ENCODE measurements around the gene CPNE5. TPM values are rescaled to one million over a fixed set of nuclear protein-coding genes. Genes with fewer than 3 reads are reported as not detected.
A peak's percentile ranks its signal among the peaks of the same experiment; 100 is the strongest.
"Not testable (repeated sequence)": the region's sequence is repeated elsewhere in the genome, so short reads cannot be mapped to it uniquely, and the experiment has no call there.

The CPNE5 gene
- total RNA-seq, 1 donor from 2014 or later: 0.13 TPM

GRCh38 chr6:36725581-36725980, 113.7 kb downstream of the CPNE5 start:
- Histone ChIP-seq H3K4me3 (ENCODE audit: low read depth, low read length) (no peak overlapping the region), H3K36me3 (ENCODE audit: control insufficient read depth, insufficient read depth, low read length) (no peaks in the 10 kb centered on the region), H3K27me3 (ENCODE audit: control insufficient read depth, insufficient read depth, low read length) (no peaks in the 10 kb centered on the region)
- no peak for DNase-seq (ENCODE audit: low read depth)
- TF ChIP-seq CTCF (IDR thresholded peaks at IDR 0.05; ENCODE audit: insufficient read depth, low read length, poor library complexity, severe bottlenecking): no peak

- no peaks in the 10 kb centered on the region for H3K27me3 ChIP-seq (ENCODE audit: control insufficient read depth, insufficient read depth, low read length)
- no peaks in the 10 kb centered on the region for H3K36me3 ChIP-seq (ENCODE audit: control insufficient read depth, insufficient read depth, low read length)
- peak; percentile 23 for DNase-seq (ENCODE audit: low read depth)
- no peak overlapping the region for H3K4me3 ChIP-seq (ENCODE audit: low read depth, low read length)
- peak; percentile 65 for TF ChIP-seq CTCF (IDR thresholded peaks at IDR 0.05; ENCODE audit: insufficient read depth, low read length, poor library complexity, severe bottlenecking)
Observed at GRCh38 chr6:36724514-36725390, 114.5 kb downstream of the CPNE5 start.

- DNase-seq (ENCODE audit: low read depth); H3K27me3 ChIP-seq (ENCODE audit: control insufficient read depth, insufficient read depth, low read length); H3K4me3 ChIP-seq (ENCODE audit: low read depth, low read length); H3K36me3 ChIP-seq (ENCODE audit: control insufficient read depth, insufficient read depth, low read length): not testable (repeated sequence)
Observed at GRCh38 chr6:36723992-36724391, 115.3 kb downstream of the CPNE5 start.

- H3K4me3 ChIP-seq (ENCODE audit: low read depth, low read length): no peak overlapping the region
- TF ChIP-seq CTCF (IDR thresholded peaks at IDR 0.05; ENCODE audit: insufficient read depth, low read length, poor library complexity, severe bottlenecking): no peak
- H3K36me3 ChIP-seq (ENCODE audit: control insufficient read depth, insufficient read depth, low read length): no peaks in the 10 kb centered on the region
- peaks cover 2% of the 10 kb centered on the region for H3K27me3 ChIP-seq (ENCODE audit: control insufficient read depth, insufficient read depth, low read length)
- no peak for DNase-seq (ENCODE audit: low read depth)
Observed at GRCh38 chr6:36722879-36723278, 116.4 kb downstream of the CPNE5 start.

GRCh38 chr6:36722365-36722764, 116.9 kb downstream of the CPNE5 start:
- Histone ChIP-seq H3K27me3 (ENCODE audit: control insufficient read depth, insufficient read depth, low read length) (peaks cover 2% of the 10 kb centered on the region), H3K4me3 (ENCODE audit: low read depth, low read length) (no peak overlapping the region), H3K36me3 (ENCODE audit: control insufficient read depth, insufficient read depth, low read length) (no peaks in the 10 kb centered on the region)
- TF ChIP-seq CTCF (IDR thresholded peaks at IDR 0.05; ENCODE audit: insufficient read depth, low read length, poor library complexity, severe bottlenecking): no peak
- DNase-seq (ENCODE audit: low read depth): no peak

- H3K4me3 ChIP-seq (ENCODE audit: low read depth, low read length): no peak overlapping the region
- DNase-seq (ENCODE audit: low read depth): no peak
- no peaks in the 10 kb centered on the region for H3K36me3 ChIP-seq (ENCODE audit: control insufficient read depth, insufficient read depth, low read length)
- no peak for TF ChIP-seq CTCF (IDR thresholded peaks at IDR 0.05; ENCODE audit: insufficient read depth, low read length, poor library complexity, severe bottlenecking)
- H3K27me3 ChIP-seq (ENCODE audit: control insufficient read depth, insufficient read depth, low read length): peaks cover 2% of the 10 kb centered on the region
Observed at GRCh38 chr6:36721369-36722140, 117.7 kb downstream of the CPNE5 start.

Data from kidney epithelial cell (primary cell).